Aorta (tissue), 5 donors: ENCODE measurements around the gene CHN2. TPM values are rescaled to one million over a fixed set of nuclear protein-coding genes. Genes with fewer than 3 reads are reported as not detected.

Experiments used
- ATAC-seq: fragments of 200-7000 bp; cut with Tn5 transposase; one replicate; pipeline ENCODE4 v1.9.1; 2022; ENCODE audit warnings: moderate library complexity; ENCODE audit not compliant: low FRiP score
- DNase-seq, 2 donors: peaks; one replicate each; pipeline ENCODE4 v3.0.0-alpha.2; 2020
- H3K27ac ChIP-seq, 2 donors: one replicate each; pipeline ENCODE4 v1.5.1; 2013; ENCODE audit warnings: low read length in 2 of 2, mild to moderate bottlenecking in 2 of 2, moderate library complexity in 2 of 2, control low read depth in 1 of 2, inconsistent platforms in 1 of 2, low read depth in 1 of 2
- H3K27me3 ChIP-seq, 2 donors: one replicate each; pipeline ENCODE4 v1.6.1; 2013; ENCODE audit warnings: control low read depth in 1 of 2, low read length in 1 of 2, mild to moderate bottlenecking in 1 of 2, moderate library complexity in 1 of 2; ENCODE audit not compliant: insufficient read depth in 2 of 2, control insufficient read depth in 1 of 2
- H3K36me3 ChIP-seq, 2 donors: one replicate each; pipeline ENCODE4 v1.6.1; 2013; ENCODE audit warnings: control low read depth in 1 of 2, low read length in 1 of 2, mild to moderate bottlenecking in 1 of 2; ENCODE audit not compliant: insufficient read depth in 2 of 2, control insufficient read depth in 1 of 2
- H3K4me1 ChIP-seq, 2 donors: one replicate each; pipeline ENCODE4 v1.6.1; 2013; ENCODE audit warnings: low read length in 2 of 2, control low read depth in 1 of 2, mild to moderate bottlenecking in 1 of 2, moderate library complexity in 1 of 2; ENCODE audit not compliant: insufficient read depth in 2 of 2, control insufficient read depth in 1 of 2
- H3K4me3 ChIP-seq, 2 donors: one replicate each; pipeline ENCODE4 v1.5.1; 2013; ENCODE audit warnings: low read length in 2 of 2, control low read depth in 1 of 2, mild to moderate bottlenecking in 1 of 2
- H3K9me3 ChIP-seq: one replicate; pipeline ENCODE4 v1.6.1; 2013; ENCODE audit warnings: mild to moderate bottlenecking, low read length; ENCODE audit not compliant: control insufficient read depth
- whole genome bisulfite sequencing, 2 donors: extraction: QIAGEN DNeasy Blood & Tissue Kit; methylation state at CpG; one replicate each; pipeline ENCODE4 v1.1.7; 2013; 5-methylcytosine and 5-hydroxymethylcytosine counted together
- intact Hi-C, 2 donors: fragments of 100-400 bp; cut with DNase I; formaldehyde crosslinking; loops; one replicate each; pipeline versions ENCODE4 v1.14.2 to v1.15.0; 2022
- polyA plus RNA-seq, 2 donors: library from polyadenylated mRNA; stranded (reverse); fragments of 200-250 nt; gene quantifications; one replicate each; pipeline ENCODE4 v1.2.3, GENCODE V29; 2013
- total RNA-seq, 2 donors: library from RNA; stranded (reverse); fragmentation: NEBNext Ultra II Directional; extraction: Animal tissue kit (Norgen Biotek cat#: 25700); gene quantifications; one replicate each; pipeline ENCODE4 v1.2.1, GENCODE V29; 2021
- donor health status: healthy with polysubstance abuse.
- donor health status: Bipolar disorder and iron deficiency.
- donor health status: DM: no; HTN: no; CAD: no.
- donor health status: DM: no; HTN: no; CAD: no.
- donor health status: DM: yes; HTN: yes; CAD: no.

Gene CHN2
- total and polyA plus RNA-seq, 4 donors, result 0.61 to 23.2 (median 14.8) TPM

DNA sequence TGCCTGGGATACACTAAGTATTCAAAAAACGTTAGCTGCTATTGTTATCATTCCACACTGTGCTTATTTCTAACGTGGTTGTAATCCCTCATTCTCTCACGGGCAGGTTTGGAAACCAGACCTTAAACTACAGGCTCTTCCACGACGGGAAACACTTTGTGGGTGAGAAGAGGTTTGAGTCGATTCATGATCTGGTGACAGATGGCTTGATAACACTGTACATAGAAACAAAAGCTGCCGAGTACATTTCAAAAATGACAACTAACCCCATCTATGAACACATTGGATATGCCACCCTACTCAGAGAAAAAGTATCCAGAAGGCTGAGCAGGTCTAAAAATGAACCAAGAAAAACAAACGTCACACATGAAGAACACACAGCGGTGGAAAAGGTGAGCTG is 205.9 kb downstream of the CHN2 start:
- intact Hi-C loops, result loop anchor here in 1 of 2 donors (10.0 kb wide), 1 partner anchor 296 kb away; no protein-coding TSS in a partner anchor
- H3K27me3 ChIP-seq, result no peaks in the 10 kb centered on the region
- ATAC-seq, result no peak
- H3K4me1 ChIP-seq, result no peaks in the 10 kb centered on the region
- H3K9me3 ChIP-seq, result no peaks in the 10 kb centered on the region
- no peak for DNase-seq
- no peaks in the 10 kb centered on the region for H3K36me3 ChIP-seq
- WGBS, 2 donors, result 63 to 71% methylated on average over 9 of the region's 9 CpGs
- H3K4me3 ChIP-seq, result no peak overlapping the region
- no peak overlapping the region for H3K27ac ChIP-seq

DNA sequence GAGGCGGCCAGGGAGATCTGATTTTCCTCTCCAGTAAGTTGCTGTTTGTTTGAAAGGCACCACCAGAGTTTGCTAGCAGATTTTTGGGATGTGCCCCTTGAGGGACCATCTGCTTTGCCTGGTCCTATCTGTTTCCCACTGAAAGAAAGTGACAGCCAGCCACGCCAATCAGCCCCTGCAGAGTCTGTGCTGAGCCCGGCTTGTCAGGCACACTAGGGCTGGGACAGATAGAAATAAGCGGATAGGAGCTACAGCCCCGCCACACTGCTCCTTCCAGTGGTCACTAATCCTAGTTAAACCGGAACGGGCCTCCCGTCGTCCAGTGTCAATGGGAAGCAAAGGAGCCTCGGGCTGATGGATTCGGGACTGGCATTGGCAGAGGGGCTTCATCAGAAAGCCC is 207.2 kb downstream of the CHN2 start:
- H3K4me1 ChIP-seq, result no peaks in the 10 kb centered on the region
- intact Hi-C loops, result loop anchor here in 1 of 2 donors (10.0 kb wide), 1 partner anchor 297 kb away; no protein-coding TSS in a partner anchor
- H3K27me3 ChIP-seq, result no peaks in the 10 kb centered on the region
- 78 to 82% methylated on average over 11 of the region's 11 CpGs for WGBS, 2 donors
- H3K9me3 ChIP-seq, result no peaks in the 10 kb centered on the region
- no peak for ATAC-seq
- no peak overlapping the region for H3K4me3 ChIP-seq
- H3K36me3 ChIP-seq, result no peaks in the 10 kb centered on the region
- DNase-seq, result no peak
- no peak overlapping the region for H3K27ac ChIP-seq

DNA sequence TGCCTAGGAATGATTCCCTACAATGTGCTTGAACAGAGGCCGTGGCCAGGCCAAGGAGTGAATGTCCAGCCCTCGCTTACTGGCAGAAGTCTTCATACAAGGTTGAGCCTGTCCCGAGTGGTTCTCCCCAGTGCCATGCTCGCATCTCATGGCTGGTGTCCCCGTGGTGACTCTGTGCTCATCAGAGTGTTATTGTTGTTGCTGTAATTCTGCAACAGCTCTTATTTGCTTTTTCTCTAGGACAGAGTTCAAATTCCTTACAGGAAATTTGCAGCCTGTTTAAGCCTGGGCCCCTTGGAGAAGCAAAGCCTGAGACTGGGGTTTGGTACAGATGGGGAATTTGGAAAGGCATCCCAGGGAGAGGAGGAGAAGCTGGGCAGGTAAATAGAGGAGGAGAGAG is 211.3 kb downstream of the CHN2 start:
- Histone ChIP-seq H3K36me3 (no peaks in the 10 kb centered on the region), H3K27me3 (no peaks in the 10 kb centered on the region), H3K27ac (no peak overlapping the region), H3K9me3 (no peaks in the 10 kb centered on the region), H3K4me3 (no peak overlapping the region), H3K4me1 (no peaks in the 10 kb centered on the region)
- intact Hi-C loops, result loop anchor here (5.0 to 10.0 kb wide), 4 partner anchors 84 to 301 kb away; partner anchors contain the start of gene CHN2 (in 1 of the 2)
- 83 to 85% methylated on average over 5 of the region's 5 CpGs for WGBS, 2 donors
- ATAC-seq, result no peak
- DNase-seq, result no peak

DNA sequence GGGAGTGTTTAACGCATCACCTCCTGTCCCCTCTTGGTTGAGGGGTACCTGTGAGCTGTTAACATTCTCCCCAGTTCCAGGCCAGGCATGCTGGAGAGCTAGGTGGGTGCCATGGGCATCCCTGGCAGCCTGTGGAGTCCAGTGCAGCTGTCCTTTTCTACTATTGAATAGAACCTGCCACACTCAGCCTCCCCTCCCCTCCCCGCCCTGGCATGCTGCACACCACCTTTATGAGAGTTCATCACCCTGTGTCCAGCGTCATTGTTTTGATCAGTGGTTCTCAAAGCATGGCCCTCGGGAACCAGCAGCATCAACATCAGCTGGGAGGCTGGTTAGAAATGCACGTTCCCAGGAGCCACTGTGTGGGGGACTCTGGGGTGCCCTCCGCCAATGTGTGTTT is 211.8 kb downstream of the CHN2 start:
- no peak for ATAC-seq
- Histone ChIP-seq H3K36me3 (no peaks in the 10 kb centered on the region), H3K9me3 (no peaks in the 10 kb centered on the region), H3K4me3 (no peak overlapping the region), H3K27ac (no peak overlapping the region), H3K27me3 (no peaks in the 10 kb centered on the region), H3K4me1 (no peaks in the 10 kb centered on the region)
- 91 to 94% methylated on average over 6 of the region's 6 CpGs for WGBS, 2 donors
- intact Hi-C loops, result loop anchor here (5.0 to 10.0 kb wide), 4 partner anchors 84 to 302 kb away; partner anchors contain the start of gene CHN2 (in 1 of the 2)
- DNase-seq, result no peak

DNA sequence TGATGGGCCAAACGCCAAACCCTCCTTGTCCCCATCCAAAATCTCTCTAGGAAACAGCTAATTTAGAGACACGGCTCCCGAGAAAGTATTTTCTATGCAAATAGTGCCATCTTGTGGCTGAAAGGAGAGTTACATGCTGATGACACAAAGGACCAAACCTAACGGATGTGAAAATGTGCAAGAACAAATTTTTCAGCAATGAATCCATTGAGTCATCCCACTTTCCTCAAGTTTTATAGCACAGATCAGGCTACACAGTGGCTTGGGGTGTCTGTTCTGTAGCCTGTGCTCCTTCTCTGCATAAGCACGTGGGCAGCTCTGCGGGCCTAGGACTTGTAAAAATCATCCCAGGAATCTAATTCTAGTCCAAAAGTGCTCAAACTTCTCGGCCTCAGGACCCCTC is 214.3 kb downstream of the CHN2 start:
- ATAC-seq (peak; percentile 78), DNase-seq (no peak)
- Histone ChIP-seq H3K4me3 (no peak overlapping the region), H3K4me1 (no peaks in the 10 kb centered on the region), H3K36me3 (no peaks in the 10 kb centered on the region), H3K27me3 (no peaks in the 10 kb centered on the region), H3K9me3 (no peaks in the 10 kb centered on the region), H3K27ac (no peak overlapping the region)
- WGBS, 2 donors, result 20 to 22% methylated on average over 7 of the region's 7 CpGs
- intact Hi-C loops, result loop anchor here (2.0 to 10.0 kb wide), 6 partner anchors 87 to 488 kb away; partner anchors contain the start of gene CHN2 (in 1 of the 2)

DNA sequence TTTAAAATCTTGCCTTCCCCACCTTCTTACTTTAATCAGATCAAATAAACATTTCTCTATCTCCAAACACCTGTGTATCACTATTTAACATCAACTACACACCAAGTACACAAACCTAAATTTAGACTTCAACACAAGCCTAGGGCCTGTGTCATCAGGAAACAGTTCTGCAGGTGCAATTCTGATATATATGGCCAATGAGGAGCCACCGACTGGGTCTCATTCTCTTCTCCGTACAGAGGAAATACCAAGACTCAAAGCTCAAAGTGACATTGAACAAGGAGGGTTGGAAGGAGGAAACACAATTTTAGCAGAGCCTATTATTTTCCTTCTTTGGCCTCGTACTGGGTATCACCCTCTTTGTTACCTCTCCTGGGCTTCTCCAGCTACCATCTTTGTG is 216.4 kb downstream of the CHN2 start:
- Histone ChIP-seq H3K27me3 (no peaks in the 10 kb centered on the region), H3K9me3 (no peaks in the 10 kb centered on the region), H3K4me1 (no peaks in the 10 kb centered on the region), H3K27ac (no peak overlapping the region), H3K36me3 (no peaks in the 10 kb centered on the region), H3K4me3 (no peak overlapping the region)
- intact Hi-C loops, result loop anchor here in 1 of 2 donors (5.0 kb wide), 1 partner anchor 304 kb away; no protein-coding TSS in a partner anchor
- DNase-seq (no peak), ATAC-seq (no peak)
- 81 to 85% methylated on average over 3 of the region's 3 CpGs for WGBS, 2 donors

DNA sequence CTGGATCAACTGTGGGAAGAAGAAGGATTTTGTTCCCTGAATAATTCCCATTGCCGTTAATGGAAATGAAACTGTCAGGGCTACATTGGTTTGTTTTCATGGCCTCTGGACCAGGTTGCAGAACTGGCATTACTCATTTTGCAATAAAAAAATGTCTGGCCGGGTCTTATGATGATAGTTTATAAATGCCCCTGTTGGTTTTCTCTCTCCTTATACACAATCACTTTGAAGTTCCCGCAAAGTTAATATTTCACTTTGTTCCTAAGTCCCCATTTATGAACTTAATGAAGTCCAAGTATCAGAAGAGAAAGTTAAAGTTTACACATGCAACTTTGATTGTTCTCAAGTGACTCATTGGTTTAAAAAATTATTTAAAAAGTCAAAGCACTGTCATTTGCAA is 218.3 kb downstream of the CHN2 start:
- intact Hi-C loops, result loop anchor here in 1 of 2 donors (5.0 kb wide), 1 partner anchor 306 kb away; no protein-coding TSS in a partner anchor
- WGBS, 2 donors, result 86 to 95% methylated on average over 3 of the region's 3 CpGs

DNA sequence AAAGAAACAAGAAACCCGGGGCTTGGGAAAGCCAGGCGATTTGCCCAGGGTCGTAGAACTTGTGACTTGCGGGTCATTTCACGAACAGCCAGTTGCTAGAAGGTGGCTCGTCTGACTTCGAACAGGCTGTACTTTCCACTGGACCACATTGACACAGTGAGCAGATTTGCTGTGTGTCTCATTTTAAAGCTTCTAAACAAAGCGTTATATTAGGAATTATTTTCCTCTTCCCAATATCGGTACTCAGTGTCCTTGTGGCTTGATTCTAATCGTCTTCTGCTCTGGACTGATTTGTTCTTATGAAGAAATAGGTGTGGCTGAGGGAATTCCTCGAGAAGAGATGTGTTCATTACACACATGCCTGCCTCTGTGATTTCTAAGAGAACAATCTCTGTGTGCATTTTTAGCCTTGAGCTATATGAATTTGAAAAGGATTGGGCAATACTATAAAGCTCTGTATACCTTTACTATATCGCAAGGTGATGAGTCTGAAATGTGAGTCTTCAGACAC is 219.1 kb downstream of the CHN2 start:
- H3K9me3 ChIP-seq, result no peaks in the 10 kb centered on the region
- no peak for ATAC-seq
- no peaks in the 10 kb centered on the region for H3K36me3 ChIP-seq
- no peak overlapping the region for H3K4me3 ChIP-seq
- H3K4me1 ChIP-seq, result no peaks in the 10 kb centered on the region
- 85% methylated on average over 12 of the region's 12 CpGs for WGBS, 2 donors
- DNase-seq, result no peak
- no peaks in the 10 kb centered on the region for H3K27me3 ChIP-seq
- H3K27ac ChIP-seq, result no peak overlapping the region
- intact Hi-C loops, result loop anchor here in 1 of 2 donors (5.0 kb wide), 1 partner anchor 306 kb away; no protein-coding TSS in a partner anchor

More for the DNA sequence above, 218.3 kb downstream of the CHN2 start:
- H3K27ac ChIP-seq, result no peak overlapping the region
- no peak for ATAC-seq
- no peaks in the 10 kb centered on the region for H3K27me3 ChIP-seq
- no peaks in the 10 kb centered on the region for H3K36me3 ChIP-seq
- no peak overlapping the region for H3K4me3 ChIP-seq
- H3K4me1 ChIP-seq, result no peaks in the 10 kb centered on the region
- DNase-seq, result no peak
- no peaks in the 10 kb centered on the region for H3K9me3 ChIP-seq

DNA sequence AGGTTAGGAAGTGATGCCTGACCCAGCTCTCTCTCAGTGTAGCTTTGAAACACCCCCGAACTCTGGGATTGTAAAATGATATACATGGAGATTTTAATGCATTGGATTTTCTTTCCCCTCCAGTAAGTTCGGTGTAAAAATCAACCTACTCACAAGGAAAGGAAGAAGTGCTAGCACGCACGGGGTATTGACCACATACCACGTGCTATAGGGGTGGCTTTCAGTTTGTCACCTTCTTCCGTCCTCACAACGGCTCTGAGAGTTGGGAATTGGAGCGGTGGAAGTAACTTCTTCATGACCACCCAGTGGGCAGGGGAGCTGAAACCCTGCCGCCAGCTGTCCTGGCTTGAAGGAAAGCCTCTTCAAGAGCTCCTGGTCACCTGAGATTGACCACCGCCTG is 219.6 kb downstream of the CHN2 start:
- DNase-seq, result no peak
- no peak for ATAC-seq
- WGBS, 2 donors, result 92 to 93% methylated on average over 10 of the region's 10 CpGs
- intact Hi-C loops, result loop anchor here in 1 of 2 donors (5.0 kb wide), 1 partner anchor 307 kb away; no protein-coding TSS in a partner anchor
- Histone ChIP-seq H3K36me3 (no peaks in the 10 kb centered on the region), H3K9me3 (no peaks in the 10 kb centered on the region), H3K27ac (no peak overlapping the region), H3K4me3 (no peak overlapping the region), H3K4me1 (no peaks in the 10 kb centered on the region), H3K27me3 (no peaks in the 10 kb centered on the region)
